ENCODE measurements around the gene CIAO2B. TPM values are rescaled to one million over a fixed set of nuclear protein-coding genes. Genes with fewer than 3 reads are reported as not detected.

CIAO2B gene
- 255 and 274 TPM in 2 replicates for total RNA-seq (2014; rRNA removed; shearing (Covaris generic))

GRCh38 chr16:66934138-66934838, at the start of gene CIAO2B:
Gene CIAO2B (minus strand): TSS chr16:66934402. CDS start chr16:66934364, 38 bp downstream.

DNA sequence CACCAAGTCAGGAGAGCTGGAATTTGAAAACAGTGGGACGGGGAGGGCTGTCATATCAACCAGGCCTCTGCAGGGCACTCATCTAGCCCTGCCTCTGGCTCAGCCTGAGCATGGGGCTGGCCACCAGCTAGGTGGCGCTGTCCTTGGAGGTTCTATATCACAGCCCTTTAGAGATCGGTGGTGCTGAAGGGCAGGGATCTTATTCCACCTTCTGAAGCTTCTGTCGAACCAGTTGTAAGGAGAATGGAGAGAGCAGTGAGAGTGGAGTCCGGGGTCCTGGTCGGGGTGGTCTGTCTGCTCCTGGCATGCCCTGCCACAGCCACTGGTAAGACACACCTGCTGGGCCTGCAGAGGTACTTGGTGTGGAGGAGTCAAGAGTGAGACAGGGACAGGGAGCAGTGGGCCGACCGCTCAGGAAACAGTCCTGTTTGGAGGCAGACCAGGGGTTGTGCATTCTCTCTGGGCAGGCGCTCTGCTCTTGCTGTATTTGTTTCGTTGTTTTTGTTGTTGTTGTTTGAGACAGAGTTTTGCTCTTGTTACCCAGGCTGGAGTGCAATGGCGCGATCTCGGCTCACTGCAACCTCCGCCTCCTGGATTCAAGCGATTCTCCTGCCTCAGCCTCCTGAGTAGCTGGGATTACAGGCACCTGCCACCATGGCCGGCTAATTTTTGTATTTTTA, 27.0 kb upstream of the CIAO2B start, which contains the start of gene CES3:
Gene CES3, plus strand, starts transcription at position 202 of the 680 bp plus-strand sequence. Its CDS starts 42 bp downstream, at position 244.

GRCh38 chr16:66935314-66936011, 1.3 kb upstream of the CIAO2B start, which contains the start of gene CES2:
Gene CES2 (plus strand): TSS chr16:66935516. CDS start chr16:66935636, 120 bp downstream.

GRCh38 chr16:66925322-66925840, 8.8 kb downstream of the CIAO2B start, which contains the start of gene RRAD:
Gene RRAD (minus strand): TSS chr16:66925535. CDS start chr16:66925179, 356 bp downstream.

DNA sequence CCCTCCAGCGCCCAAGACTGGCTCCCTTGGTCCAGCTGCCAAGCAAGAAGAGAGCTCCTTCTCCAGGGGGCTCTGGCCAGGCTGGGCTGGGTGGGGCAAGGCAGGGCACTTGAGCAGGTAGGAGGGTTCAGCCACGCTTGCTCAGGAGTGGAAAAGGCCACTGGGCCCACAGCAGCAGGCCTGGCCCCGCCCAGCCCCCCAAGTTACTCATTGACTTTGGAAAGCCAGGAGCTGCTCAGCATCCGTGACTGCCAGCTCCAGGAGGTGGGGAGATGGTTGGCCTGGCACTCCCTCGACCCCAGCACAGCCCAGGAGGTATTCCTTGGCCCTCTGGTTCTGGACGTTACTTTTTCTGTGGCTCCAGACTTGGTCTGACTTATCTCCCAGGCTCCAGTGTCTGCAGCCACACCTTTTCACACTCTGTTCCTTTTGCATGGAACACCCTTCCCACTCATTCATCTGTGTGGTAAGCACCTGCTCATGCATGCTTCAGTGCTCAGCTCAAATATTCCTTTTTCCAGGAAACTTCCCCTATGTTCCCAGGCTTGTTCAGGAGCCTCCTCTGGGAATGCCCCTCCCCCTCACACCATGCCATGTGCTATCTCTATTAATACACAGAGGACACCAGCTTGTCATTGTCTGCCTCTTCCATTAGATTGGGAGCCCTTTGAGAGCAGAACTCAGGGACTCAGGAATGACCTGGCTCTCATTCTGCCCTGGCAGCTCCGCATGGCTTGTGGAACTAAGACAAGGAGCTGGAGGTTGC, 15.2 kb downstream of the CIAO2B start, which contains the start of gene CDH16:
Gene CDH16, minus strand, starts transcription at position 83 of the 766 bp plus-strand sequence. CDS start 820 bp downstream, outside the sequence.

Other genes starting within 250 kb of the CIAO2B start
- gene CMTM4, start 237.7 kb downstream of the CIAO2B start, total RNA-seq (2014; rRNA removed; shearing (Covaris generic)), result 14.4 and 19.1 TPM in 2 replicates
- gene DYNC1LI2, start 182.8 kb downstream of the CIAO2B start, total RNA-seq (2014; rRNA removed; shearing (Covaris generic)), result 98.4 and 109 TPM in 2 replicates
- gene TERB1, start 132.8 kb downstream of the CIAO2B start, total RNA-seq (2014; rRNA removed; shearing (Covaris generic)), result not detected in 2 replicates
- 82.9 and 106 TPM in 2 replicates for gene NAE1, start 103.4 kb downstream of the CIAO2B start, total RNA-seq (2014; rRNA removed; shearing (Covaris generic))
- not detected in 2 replicates for gene CA7, start 90.0 kb downstream of the CIAO2B start, total RNA-seq (2014; rRNA removed; shearing (Covaris generic))
- 5.7 and 6.2 TPM in 2 replicates for gene PDP2, start 53.9 kb downstream of the CIAO2B start, total RNA-seq (2014; rRNA removed; shearing (Covaris generic))
- not detected in 2 replicates for gene CDH16, start 15.5 kb downstream of the CIAO2B start, total RNA-seq (2014; rRNA removed; shearing (Covaris generic))
- 0.11 and 0.68 TPM in 2 replicates for gene RRAD, start 8.9 kb downstream of the CIAO2B start, total RNA-seq (2014; rRNA removed; shearing (Covaris generic))
- gene CES2, start 1.1 kb upstream of the CIAO2B start, total RNA-seq (2014; rRNA removed; shearing (Covaris generic)), result 31.8 and 39.1 TPM in 2 replicates
- 1.3 and 4.5 TPM in 2 replicates for gene CES3, start 26.9 kb upstream of the CIAO2B start, total RNA-seq (2014; rRNA removed; shearing (Covaris generic))
- 0.72 TPM in 1 of 2 replicates, not detected in the other for gene CES4A, start 54.2 kb upstream of the CIAO2B start, total RNA-seq (2014; rRNA removed; shearing (Covaris generic))
- gene CBFB, start 94.7 kb upstream of the CIAO2B start, total RNA-seq (2014; rRNA removed; shearing (Covaris generic)), result 123 and 128 TPM in 2 replicates
- gene PHAF1, start 175.5 kb upstream of the CIAO2B start, total RNA-seq (2014; rRNA removed; shearing (Covaris generic)), result 8.0 and 10.1 TPM in 2 replicates
- gene B3GNT9, start 216.6 kb upstream of the CIAO2B start, total RNA-seq (2014; rRNA removed; shearing (Covaris generic)), result 0.42 and 0.45 TPM in 2 replicates
- gene TRADD, start 225.5 kb upstream of the CIAO2B start, total RNA-seq (2014; rRNA removed; shearing (Covaris generic)), result 9.9 and 11.5 TPM in 2 replicates
- 9.3 and 17.5 TPM in 2 replicates for gene FBXL8, start 225.6 kb upstream of the CIAO2B start, total RNA-seq (2014; rRNA removed; shearing (Covaris generic))
- gene HSF4, start 230.3 kb upstream of the CIAO2B start, total RNA-seq (2014; rRNA removed; shearing (Covaris generic)), result 16.1 and 23.6 TPM in 2 replicates
- 35.3 and 38.1 TPM in 2 replicates for gene NOL3, start 236.1 kb upstream of the CIAO2B start, total RNA-seq (2014; rRNA removed; shearing (Covaris generic))
- 24.4 and 25.3 TPM in 2 replicates for gene MATCAP1, start 249.6 kb upstream of the CIAO2B start, total RNA-seq (2014; rRNA removed; shearing (Covaris generic))

Data from A375 (cell line).